HG02840 (cell line): ENCODE data around the gene SRP54.
"Not testable (repeated sequence)": the region's sequence is repeated elsewhere in the genome, so short reads cannot be mapped to it uniquely, and the experiment has no call there.

ENCODE experiments used
- ATAC-seq: cut with Tn5 transposase; IDR thresholded peaks from one replicate; pipeline ENCODE4 v1.9.1; 2021; ENCODE audit warnings: mild to moderate bottlenecking, moderate library complexity, moderate number of reproducible peaks; ENCODE audit not compliant: unreplicated experiment, low FRiP score

The SRP54 gene

GRCh38 chr14:34983148-34983760 is 462 bp downstream of the SRP54 start:
- peak; percentile 11 for ATAC-seq

GRCh38 chr14:34983786-34984185 is 994 bp downstream of the SRP54 start:
- no peak for ATAC-seq

GRCh38 chr14:34985740-34986139 is 2.9 kb downstream of the SRP54 start:
- ATAC-seq, result no peak

- ATAC-seq, result no peak
Measured at GRCh38 chr14:34987180-34987579, 4.4 kb downstream of the SRP54 start.

GRCh38 chr14:34989762-34990161 is 7.0 kb downstream of the SRP54 start:
- ATAC-seq, result no peak

GRCh38 chr14:34993426-34993825 is 10.6 kb downstream of the SRP54 start:
- ATAC-seq, result no peak

- no peak for ATAC-seq
Measured at GRCh38 chr14:34994668-34995067, 11.9 kb downstream of the SRP54 start.

GRCh38 chr14:34997762-34998161 is 15.0 kb downstream of the SRP54 start:
- ATAC-seq, result no peak

- ATAC-seq, result no peak
Measured at GRCh38 chr14:34999500-34999899, 16.7 kb downstream of the SRP54 start.

GRCh38 chr14:35001621-35002020 is 18.8 kb downstream of the SRP54 start:
- ATAC-seq, result no peak

GRCh38 chr14:35004839-35005238 is 22.0 kb downstream of the SRP54 start:
- ATAC-seq, result no peak

- ATAC-seq, result no peak
Measured at GRCh38 chr14:35016568-35016967, 33.8 kb downstream of the SRP54 start.

- ATAC-seq, result no peak
Measured at GRCh38 chr14:35020713-35021112, 37.9 kb downstream of the SRP54 start.

- no peak for ATAC-seq
Measured at GRCh38 chr14:35028435-35028834, 45.6 kb downstream of the SRP54 start.

GRCh38 chr14:35032562-35032961 is 49.8 kb downstream of the SRP54 start:
- ATAC-seq, result no peak

GRCh38 chr14:35034440-35034833 is 51.6 kb downstream of the SRP54 start:
- no peak for ATAC-seq

- ATAC-seq, result not testable (repeated sequence)
Measured at GRCh38 chr14:35034944-35035554, 52.3 kb downstream of the SRP54 start.

GRCh38 chr14:35038312-35038711 is 55.5 kb downstream of the SRP54 start:
- ATAC-seq, result not testable (repeated sequence)

GRCh38 chr14:35042632-35043031 is 59.8 kb downstream of the SRP54 start:
- ATAC-seq, result no peak

- ATAC-seq, result no peak
Measured at GRCh38 chr14:35043046-35043445, 60.3 kb downstream of the SRP54 start.

- ATAC-seq, result no peak
Measured at GRCh38 chr14:35044939-35045797, 62.4 kb downstream of the SRP54 start.

- no peak for ATAC-seq
Measured at GRCh38 chr14:35045798-35046047, 62.9 kb downstream of the SRP54 start.
